DOHH2 (cell line): ENCODE data around the gene PILRA.
A peak's percentile ranks its signal among the peaks of the same experiment; 100 is the strongest.

Experiments used
- H3F3A ChIP-seq: fragments of 200-600 bp; sonication (generic), shearing (Covaris generic); 2 replicates; pipeline ENCODE4 v1.6.0; 2016; ENCODE audit warnings: antibody characterized with exemption, mild to moderate bottlenecking; ENCODE audit not compliant: control insufficient read depth, insufficient read depth
- H3K27ac ChIP-seq: fragments of 200-600 bp; sonication (generic); 2 replicates; pipeline ENCODE4 v1.5.1; 2014; ENCODE audit warnings: low read depth, mild to moderate bottlenecking, low read length, moderate library complexity
- H3K27me3 ChIP-seq: fragments of 200-600 bp; sonication (generic); 2 replicates; pipeline ENCODE4 v1.6.1; 2014; ENCODE audit warnings: mild to moderate bottlenecking, low read length, mixed read lengths; ENCODE audit not compliant: control insufficient read depth
- H3K36me3 ChIP-seq: fragments of 200-600 bp; sonication (generic); 2 replicates; pipeline ENCODE4 v1.6.1; 2014; ENCODE audit warnings: mild to moderate bottlenecking, low read length, moderate library complexity, mixed read lengths; ENCODE audit not compliant: control insufficient read depth
- H3K4me1 ChIP-seq: fragments of 200-600 bp; sonication (generic); 2 replicates; pipeline ENCODE4 v1.6.1; 2014; ENCODE audit warnings: mild to moderate bottlenecking, low read length, mixed read lengths; ENCODE audit not compliant: control insufficient read depth
- H3K4me2 ChIP-seq: fragments of 200-600 bp; sonication (generic); 2 replicates; pipeline ENCODE4 v1.6.0; 2014; ENCODE audit warnings: mild to moderate bottlenecking, low read length, moderate library complexity
- H3K4me3 ChIP-seq: fragments of 200-600 bp; sonication (generic); 2 replicates; pipeline ENCODE4 v1.5.1; 2014; ENCODE audit warnings: mild to moderate bottlenecking, low read length, mixed read lengths
- H3K79me2 ChIP-seq: fragments of 200-600 bp; sonication (generic); 2 replicates; pipeline ENCODE4 v1.6.1; 2014; ENCODE audit warnings: mild to moderate bottlenecking, low read length, mixed read lengths; ENCODE audit not compliant: control insufficient read depth
- H3K9me2 ChIP-seq: fragments of 200-600 bp; sonication (generic); replicated peaks from 2 replicates; pipeline ENCODE4 v1.6.1; 2014; ENCODE audit warnings: mild to moderate bottlenecking, low read length, mixed read lengths; ENCODE audit not compliant: control insufficient read depth
- H3K9me3 ChIP-seq: fragments of 200-600 bp; sonication (generic); 2 replicates; pipeline ENCODE4 v1.6.1; 2014; ENCODE audit warnings: antibody characterized with exemption, low read length, mixed read lengths; ENCODE audit not compliant: control insufficient read depth, insufficient read depth
- H4K20me1 ChIP-seq: fragments of 200-600 bp; sonication (generic); 2 replicates; pipeline ENCODE4 v1.6.0; 2014; ENCODE audit warnings: low read depth, mild to moderate bottlenecking, antibody characterized with exemption, low read length, moderate library complexity; ENCODE audit not compliant: control insufficient read depth, insufficient read depth
- EZH2phosphoT487 ChIP-seq: fragments of 200-600 bp; sonication (generic); IDR thresholded peaks from 2 replicates; pipeline ENCODE4 v1.6.1; 2017; ENCODE audit warnings: borderline replicate concordance, mild to moderate bottlenecking, antibody characterized with exemption, low read length, moderate library complexity, mixed read lengths
- TF ChIP-seq, protein P1 (sequence below): fragments of 200-600 bp; sonication (generic); IDR thresholded peaks from one replicate; pipeline ENCODE4 v1.5.1; 2014; ENCODE audit warnings: antibody characterized with exemption, mild to moderate bottlenecking, low read depth, low read length; ENCODE audit not compliant: poor library complexity, severe bottlenecking

Gene PILRA

DNA sequence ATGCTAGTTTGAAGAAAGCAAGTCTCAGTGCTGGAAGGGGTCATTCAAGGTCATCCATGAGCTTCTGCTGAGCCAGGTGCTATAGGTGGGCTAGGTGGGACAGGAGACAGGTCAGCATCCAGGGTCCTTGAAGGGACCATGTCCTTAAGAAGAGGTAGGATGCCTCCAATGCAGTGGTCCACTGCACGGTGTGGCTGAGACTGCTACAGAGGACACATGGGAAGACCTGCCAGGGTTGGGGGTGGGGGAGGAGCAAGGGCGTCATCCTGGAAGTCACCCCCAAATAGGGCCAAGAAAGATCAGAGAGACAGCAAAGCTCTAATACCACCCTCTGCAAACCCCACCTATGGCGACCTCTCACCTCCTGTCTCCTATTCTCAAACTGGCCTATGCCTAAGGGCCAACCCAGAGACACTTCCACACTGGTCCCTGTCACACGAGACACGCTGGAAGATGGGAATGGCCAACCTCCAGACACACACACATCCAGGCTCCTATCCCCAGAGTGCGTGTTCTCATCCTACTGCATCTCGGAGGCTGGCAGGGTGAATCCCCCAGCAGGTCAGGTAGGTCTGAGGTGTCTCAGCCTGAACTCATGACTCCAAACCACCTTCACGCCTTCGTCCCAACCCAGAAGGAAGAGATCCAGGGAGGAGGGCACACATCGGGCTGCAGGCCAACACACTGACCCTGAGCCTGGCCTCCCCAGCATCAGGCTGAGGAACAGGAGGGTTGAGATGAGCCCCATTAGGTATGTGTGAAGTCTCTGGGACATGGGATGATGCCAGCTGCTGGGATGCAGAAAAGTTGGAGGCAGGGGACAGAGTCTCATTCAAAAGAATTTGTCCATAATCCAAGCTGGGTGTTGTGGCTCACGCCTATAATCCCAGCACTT, 68.6 kb downstream of the PILRA start:
- Histone ChIP-seq H3K27ac (no peak overlapping the region), H3K9me2 (no peaks in the 10 kb centered on the region), H3K4me1 (peaks cover 26% of the 10 kb centered on the region), H3K9me3 (no peaks in the 10 kb centered on the region), H3F3A (peaks cover 14% of the 10 kb centered on the region), H3K36me3 (no peaks in the 10 kb centered on the region), H3K79me2 (peaks cover 3% of the 10 kb centered on the region), H4K20me1 (no peaks in the 10 kb centered on the region), H3K4me2 (no peak overlapping the region), H3K4me3 (no peak overlapping the region), H3K27me3 (no peaks in the 10 kb centered on the region)
- TF ChIP-seq EZH2phosphoT487: no peak

DNA sequence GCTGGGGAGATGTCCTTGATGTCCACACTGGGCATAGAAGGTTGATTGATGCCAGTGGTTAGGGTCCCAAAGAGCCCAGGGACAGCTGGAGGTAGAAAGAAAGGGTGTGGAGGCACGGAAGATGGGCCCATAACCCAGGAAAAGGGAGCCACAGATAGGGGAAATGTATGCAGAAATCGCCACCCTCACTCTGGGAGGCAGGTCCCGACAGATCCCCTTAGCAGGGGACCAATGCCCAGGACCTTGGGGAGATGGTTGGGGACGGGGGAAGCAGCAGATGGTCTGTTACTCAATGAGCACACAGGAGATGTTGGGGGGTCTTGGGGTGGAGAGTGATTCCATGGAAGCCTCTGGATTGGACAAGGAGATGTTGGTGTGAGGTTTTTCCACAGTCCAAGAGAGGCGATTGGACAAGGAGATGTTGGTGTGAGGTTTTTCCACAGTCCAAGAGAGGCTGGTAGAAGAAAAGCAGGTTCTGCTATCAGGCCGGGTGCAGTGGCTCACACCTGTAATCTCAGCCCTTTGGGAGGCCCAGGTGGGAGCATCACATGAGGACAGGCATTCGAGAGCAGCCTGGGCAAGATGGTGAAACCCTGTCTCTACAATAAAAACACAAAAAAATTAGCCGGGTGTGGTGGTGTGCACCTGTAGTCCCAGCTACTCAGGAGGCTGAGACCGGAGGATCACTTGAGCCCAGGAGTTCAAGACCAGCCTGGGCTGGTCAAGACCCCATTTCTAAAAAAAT, 70.0 kb downstream of the PILRA start:
- H3K79me2 ChIP-seq: no peaks in the 10 kb centered on the region
- H3K27ac ChIP-seq: no peak overlapping the region
- no peak overlapping the region for H3K4me2 ChIP-seq
- peaks cover 8% of the 10 kb centered on the region for H3F3A ChIP-seq
- no peaks in the 10 kb centered on the region for H3K9me3 ChIP-seq
- no peaks in the 10 kb centered on the region for H3K36me3 ChIP-seq
- no peaks in the 10 kb centered on the region for H3K9me2 ChIP-seq
- no peak for TF ChIP-seq EZH2phosphoT487
- TF ChIP-seq, protein P1, sequence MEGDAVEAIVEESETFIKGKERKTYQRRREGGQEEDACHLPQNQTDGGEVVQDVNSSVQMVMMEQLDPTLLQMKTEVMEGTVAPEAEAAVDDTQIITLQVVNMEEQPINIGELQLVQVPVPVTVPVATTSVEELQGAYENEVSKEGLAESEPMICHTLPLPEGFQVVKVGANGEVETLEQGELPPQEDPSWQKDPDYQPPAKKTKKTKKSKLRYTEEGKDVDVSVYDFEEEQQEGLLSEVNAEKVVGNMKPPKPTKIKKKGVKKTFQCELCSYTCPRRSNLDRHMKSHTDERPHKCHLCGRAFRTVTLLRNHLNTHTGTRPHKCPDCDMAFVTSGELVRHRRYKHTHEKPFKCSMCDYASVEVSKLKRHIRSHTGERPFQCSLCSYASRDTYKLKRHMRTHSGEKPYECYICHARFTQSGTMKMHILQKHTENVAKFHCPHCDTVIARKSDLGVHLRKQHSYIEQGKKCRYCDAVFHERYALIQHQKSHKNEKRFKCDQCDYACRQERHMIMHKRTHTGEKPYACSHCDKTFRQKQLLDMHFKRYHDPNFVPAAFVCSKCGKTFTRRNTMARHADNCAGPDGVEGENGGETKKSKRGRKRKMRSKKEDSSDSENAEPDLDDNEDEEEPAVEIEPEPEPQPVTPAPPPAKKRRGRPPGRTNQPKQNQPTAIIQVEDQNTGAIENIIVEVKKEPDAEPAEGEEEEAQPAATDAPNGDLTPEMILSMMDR: no peak
- peaks cover 20% of the 10 kb centered on the region for H3K4me1 ChIP-seq
- no peak overlapping the region for H3K4me3 ChIP-seq
- H4K20me1 ChIP-seq: no peaks in the 10 kb centered on the region
- H3K27me3 ChIP-seq: no peaks in the 10 kb centered on the region

DNA sequence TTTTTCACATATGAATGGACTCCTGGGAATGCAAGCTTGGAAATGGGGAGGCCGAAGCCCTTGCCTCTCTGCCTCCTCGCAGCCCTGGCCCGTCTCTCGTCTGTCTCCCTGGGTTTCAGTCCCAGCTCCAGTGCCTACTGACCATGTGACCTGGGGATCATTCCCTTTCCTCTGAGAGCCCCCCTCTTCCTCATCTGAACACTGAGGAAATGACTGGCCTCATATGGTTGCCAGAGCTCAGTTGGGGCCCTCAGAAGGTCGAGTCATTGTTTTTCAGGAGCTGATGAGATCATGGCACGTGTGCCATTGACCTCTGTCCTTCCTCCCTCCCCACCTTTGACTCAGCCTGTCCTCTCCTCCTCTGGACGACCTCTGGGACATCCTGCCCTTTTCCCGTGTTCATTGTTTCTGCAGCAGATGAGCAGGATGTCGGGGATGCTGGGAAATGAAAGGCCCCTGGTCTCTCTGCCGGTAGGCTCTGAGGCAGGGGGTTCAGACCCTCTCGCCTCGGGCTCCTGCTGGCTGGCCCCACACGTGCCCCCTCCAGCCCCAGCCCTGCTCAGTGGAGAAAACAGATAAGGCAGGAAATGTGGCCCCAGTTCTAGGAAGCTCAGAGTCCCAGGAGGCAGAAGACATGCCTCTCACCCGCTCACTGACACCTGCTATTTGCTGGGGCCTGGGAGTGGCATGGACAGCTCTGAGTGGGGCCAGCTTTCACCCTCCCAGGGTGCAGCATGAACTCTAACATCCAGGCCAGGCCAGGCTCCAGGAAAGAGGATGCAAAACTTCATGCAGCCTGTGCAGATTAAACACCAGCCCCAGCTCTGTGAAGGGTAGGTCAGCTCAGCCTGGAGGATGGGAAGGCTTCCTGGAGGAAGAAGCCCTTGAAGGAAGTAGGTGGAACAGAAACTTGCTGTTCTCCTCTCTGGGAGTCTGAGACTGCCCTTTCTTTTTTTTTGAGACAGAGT, 71.3 kb downstream of the PILRA start:
- Histone ChIP-seq H3K36me3 (no peaks in the 10 kb centered on the region), H3K9me3 (no peaks in the 10 kb centered on the region), H3K27ac (no peak overlapping the region)

More for the DNA sequence above, 71.3 kb downstream of the PILRA start:
- Histone ChIP-seq H3K79me2 (no peaks in the 10 kb centered on the region), H3K4me1 (peaks cover 20% of the 10 kb centered on the region), H3K27me3 (no peaks in the 10 kb centered on the region), H3K4me2 (peak overlapping the region; percentile 37), H3K9me2 (no peaks in the 10 kb centered on the region), H3F3A (peaks cover 8% of the 10 kb centered on the region), H4K20me1 (no peaks in the 10 kb centered on the region), H3K4me3 (no peak overlapping the region)
- TF ChIP-seq, protein P1: no peak
- TF ChIP-seq EZH2phosphoT487: no peak
